OCI-LY1 (cell line): ENCODE results near the gene EIF4EBP3.

ENCODE experiments used
- H2AFZ ChIP-seq: fragments of 200-600 bp; sonication (generic), shearing (Covaris generic); 2 replicates; pipeline ENCODE4 v1.6.0; 2014; ENCODE audit warnings: antibody characterized with exemption, mild to moderate bottlenecking, low read length
- H3F3A ChIP-seq: fragments of 200-600 bp; sonication (generic), shearing (Covaris generic); 2 replicates; pipeline ENCODE4 v1.6.0; 2014; ENCODE audit warnings: mild to moderate bottlenecking, antibody characterized with exemption, low read length, moderate library complexity; ENCODE audit not compliant: insufficient read depth
- H3K27ac ChIP-seq: fragments of 200-600 bp; sonication (generic); 2 replicates; pipeline ENCODE4 v1.5.1; 2014; ENCODE audit warnings: low read length, mixed run types, mild to moderate bottlenecking, low read depth; ENCODE audit not compliant: poor library complexity, severe bottlenecking
- H3K27me3 ChIP-seq: fragments of 200-600 bp; sonication (generic); 2 replicates; pipeline ENCODE4 v1.6.0; 2014; ENCODE audit warnings: antibody characterized with exemption, mild to moderate bottlenecking, low read length, moderate library complexity; ENCODE audit not compliant: insufficient read depth
- H3K36me3 ChIP-seq: fragments of 200-600 bp; sonication (generic); 2 replicates; pipeline ENCODE4 v1.6.1; 2014; ENCODE audit warnings: mild to moderate bottlenecking, antibody characterized with exemption, low read length, moderate library complexity, mixed read lengths; ENCODE audit not compliant: insufficient read depth
- H3K4me1 ChIP-seq: fragments of 200-600 bp; sonication (generic); 2 replicates; pipeline ENCODE4 v1.5.1; 2014; ENCODE audit warnings: mild to moderate bottlenecking, low read length, moderate library complexity; ENCODE audit not compliant: insufficient read depth, severe bottlenecking
- H3K4me2 ChIP-seq: fragments of 200-600 bp; sonication (generic), shearing (Covaris generic); 2 replicates; pipeline ENCODE4 v1.6.1; 2014; ENCODE audit warnings: low read length
- H3K4me3 ChIP-seq: fragments of 200-600 bp; sonication (generic); 2 replicates; pipeline ENCODE4 v1.5.1; 2014; ENCODE audit warnings: low read length, low read depth, mild to moderate bottlenecking, mixed read lengths; ENCODE audit not compliant: poor library complexity, severe bottlenecking
- H3K79me2 ChIP-seq: fragments of 200-600 bp; shearing (Covaris generic); 2 replicates; pipeline ENCODE4 v1.6.1; 2016; ENCODE audit warnings: mixed run types, low read length, mixed read lengths; ENCODE audit not compliant: insufficient read depth
- H3K9ac ChIP-seq: fragments of 200-600 bp; sonication (generic), shearing (Covaris generic); 2 replicates; pipeline ENCODE4 v1.6.1; 2014; ENCODE audit warnings: mild to moderate bottlenecking, low read length, mixed read lengths
- H3K9me2 ChIP-seq: fragments of 200-600 bp; sonication (generic), shearing (Covaris generic); 2 replicates; pipeline ENCODE4 v1.6.1; 2014; ENCODE audit warnings: low read depth, mild to moderate bottlenecking, low read length, mixed read lengths
- H3K9me3 ChIP-seq: fragments of 200-600 bp; shearing (Covaris generic); 2 replicates; pipeline ENCODE4 v1.6.1; 2014; ENCODE audit warnings: low read length, mixed read lengths
- H4K20me1 ChIP-seq: fragments of 200-600 bp; sonication (generic), shearing (Covaris generic); 2 replicates; pipeline ENCODE4 v1.6.0; 2016; ENCODE audit warnings: mild to moderate bottlenecking, low read length; ENCODE audit not compliant: insufficient read depth
- EZH2 ChIP-seq: fragments of 200-600 bp; sonication (generic), shearing (Covaris generic); IDR thresholded peaks from 2 replicates; pipeline ENCODE4 v1.8.0; 2017; ENCODE audit warnings: borderline replicate concordance, mixed run types, mild to moderate bottlenecking, antibody characterized with exemption, low read length, moderate library complexity, mixed read lengths
- TF ChIP-seq, protein P1 (sequence below): fragments of 200-600 bp; sonication (generic), shearing (Covaris generic); IDR thresholded peaks from 2 replicates; pipeline ENCODE4 v1.5.1; 2017; ENCODE audit warnings: mild to moderate bottlenecking, antibody characterized with exemption, low read length, moderate library complexity, mixed read lengths

Gene EIF4EBP3

DNA sequence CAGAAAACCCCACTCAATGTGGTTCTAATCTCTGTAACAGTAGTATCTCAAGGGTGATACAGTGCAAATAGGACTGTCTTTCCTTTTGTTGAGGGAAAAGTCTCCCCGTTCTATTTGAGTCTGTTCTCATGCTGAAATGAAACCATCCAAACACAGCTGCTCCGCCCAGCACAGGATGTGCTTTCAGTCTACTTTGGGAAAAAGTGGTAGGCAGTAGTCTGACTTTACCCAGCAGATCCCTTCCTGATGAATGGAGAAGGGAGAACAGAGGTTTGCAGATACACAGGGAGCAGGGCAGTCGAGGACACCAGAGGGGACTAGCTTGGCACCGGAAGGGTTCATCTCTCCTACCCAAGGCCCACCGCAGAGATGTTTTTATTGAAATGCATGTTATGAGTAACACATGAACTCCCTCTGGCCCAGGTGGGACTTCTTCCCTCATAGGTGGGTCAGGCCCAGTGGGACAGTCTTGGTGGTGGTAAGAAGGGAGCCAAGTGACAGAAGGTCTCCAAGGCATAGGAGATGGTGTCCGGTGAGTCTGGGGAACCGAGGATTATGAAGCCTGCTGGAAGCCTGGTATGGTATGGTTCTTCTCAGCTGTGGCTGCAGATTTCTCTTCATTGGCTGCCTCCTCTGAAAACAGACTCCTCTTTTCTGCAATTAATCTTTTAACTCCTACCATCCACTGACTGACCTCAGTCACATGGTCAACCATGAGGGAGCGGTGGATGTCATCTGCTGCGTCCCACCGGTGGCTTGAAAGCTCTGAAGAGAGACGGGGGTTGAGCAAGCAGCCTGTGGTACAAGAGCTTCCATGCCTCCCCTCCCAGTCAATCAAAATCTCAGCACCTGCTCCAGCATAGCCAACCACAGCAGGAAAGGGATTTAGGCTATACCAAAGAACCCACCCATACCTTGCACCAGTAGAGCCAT, 3.0 kb downstream of the EIF4EBP3 start:
- no peaks in the 10 kb centered on the region for H4K20me1 ChIP-seq
- no peak overlapping the region for H3K9ac ChIP-seq
- no peaks in the 10 kb centered on the region for H3F3A ChIP-seq
- H3K27ac ChIP-seq = no peak overlapping the region
- peaks cover 56% of the 10 kb centered on the region for H3K36me3 ChIP-seq
- H3K79me2 ChIP-seq = 0 out of 2 replicates have a peak, but pooled peaks cover 3% of the 10 kb centered on the region
- peaks cover 41% of the 10 kb centered on the region for H3K4me1 ChIP-seq
- no peaks in the 10 kb centered on the region for H3K27me3 ChIP-seq
- no peak overlapping the region for H2AFZ ChIP-seq
- no peaks in the 10 kb centered on the region for H3K9me2 ChIP-seq
- no peak overlapping the region for H3K4me3 ChIP-seq
- no peaks in the 10 kb centered on the region for H3K9me3 ChIP-seq
- no peak for TF ChIP-seq EZH2
- TF ChIP-seq, protein P1, sequence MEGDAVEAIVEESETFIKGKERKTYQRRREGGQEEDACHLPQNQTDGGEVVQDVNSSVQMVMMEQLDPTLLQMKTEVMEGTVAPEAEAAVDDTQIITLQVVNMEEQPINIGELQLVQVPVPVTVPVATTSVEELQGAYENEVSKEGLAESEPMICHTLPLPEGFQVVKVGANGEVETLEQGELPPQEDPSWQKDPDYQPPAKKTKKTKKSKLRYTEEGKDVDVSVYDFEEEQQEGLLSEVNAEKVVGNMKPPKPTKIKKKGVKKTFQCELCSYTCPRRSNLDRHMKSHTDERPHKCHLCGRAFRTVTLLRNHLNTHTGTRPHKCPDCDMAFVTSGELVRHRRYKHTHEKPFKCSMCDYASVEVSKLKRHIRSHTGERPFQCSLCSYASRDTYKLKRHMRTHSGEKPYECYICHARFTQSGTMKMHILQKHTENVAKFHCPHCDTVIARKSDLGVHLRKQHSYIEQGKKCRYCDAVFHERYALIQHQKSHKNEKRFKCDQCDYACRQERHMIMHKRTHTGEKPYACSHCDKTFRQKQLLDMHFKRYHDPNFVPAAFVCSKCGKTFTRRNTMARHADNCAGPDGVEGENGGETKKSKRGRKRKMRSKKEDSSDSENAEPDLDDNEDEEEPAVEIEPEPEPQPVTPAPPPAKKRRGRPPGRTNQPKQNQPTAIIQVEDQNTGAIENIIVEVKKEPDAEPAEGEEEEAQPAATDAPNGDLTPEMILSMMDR = no peak
- no peak overlapping the region for H3K4me2 ChIP-seq

DNA sequence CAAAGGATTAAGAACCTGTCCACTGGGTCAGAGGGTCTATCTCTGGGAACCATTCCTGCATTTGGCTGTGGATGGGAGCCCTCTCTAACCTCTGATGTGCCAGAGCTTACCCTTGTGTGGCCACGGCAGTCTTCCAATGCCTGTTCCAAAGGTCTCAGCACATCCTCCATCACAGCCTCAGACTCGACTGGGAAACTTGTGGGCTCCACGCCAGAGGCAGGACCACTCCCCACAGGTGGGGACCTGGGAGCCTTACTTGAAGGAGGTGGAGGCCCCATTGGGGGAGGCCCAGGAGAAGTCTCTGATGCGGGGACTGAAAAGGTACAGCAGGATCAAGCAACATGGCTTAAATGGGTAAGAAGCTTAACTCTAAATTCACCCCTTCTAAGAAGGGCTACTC, 4.4 kb downstream of the EIF4EBP3 start:
- Histone ChIP-seq H3F3A (no peaks in the 10 kb centered on the region), H3K79me2 (peaks cover 17% of the 10 kb centered on the region), H3K27me3 (no peaks in the 10 kb centered on the region), H2AFZ (no peak overlapping the region), H3K9me2 (no peaks in the 10 kb centered on the region), H3K4me1 (peaks cover 47% of the 10 kb centered on the region), H3K27ac (no peak overlapping the region), H3K9ac (no peak overlapping the region), H3K4me3 (no peak overlapping the region), H4K20me1 (no peaks in the 10 kb centered on the region), H3K4me2 (no peak overlapping the region), H3K36me3 (peaks cover 56% of the 10 kb centered on the region), H3K9me3 (no peaks in the 10 kb centered on the region)
- TF ChIP-seq, protein P1 = no peak
- TF ChIP-seq EZH2 = no peak

GRCh38 chr5:140553657-140554056, 6.2 kb downstream of the EIF4EBP3 start:
- no peak overlapping the region for H3K27ac ChIP-seq
- no peak overlapping the region for H3K9ac ChIP-seq
- no peak overlapping the region for H3K4me3 ChIP-seq

More at GRCh38 chr5:140553657-140554056, 6.2 kb downstream of the EIF4EBP3 start:
- Histone ChIP-seq H3K27me3 (no peaks in the 10 kb centered on the region), H3F3A (no peaks in the 10 kb centered on the region), H3K9me2 (no peaks in the 10 kb centered on the region), H4K20me1 (no peaks in the 10 kb centered on the region), H3K9me3 (no peaks in the 10 kb centered on the region), H3K4me1 (peaks cover 37% of the 10 kb centered on the region), H3K79me2 (peaks cover 17% of the 10 kb centered on the region), H2AFZ (no peak overlapping the region), H3K4me2 (no peak overlapping the region), H3K36me3 (peaks cover 55% of the 10 kb centered on the region)
- no peak for TF ChIP-seq EZH2
- TF ChIP-seq, protein P1 = no peak
